Erythroblast (primary cell): ENCODE measurements around the gene MICU2.

ENCODE experiments used
- DNase-seq, 2 experiments: peaks; one replicate each; lab custom pipeline; 2025; lab: John Stamatoyannopoulos, UW
- GATA1 ChIP-seq: IDR thresholded peaks from 2 replicates; pipeline ENCODE4 v1.6.1; 2011; ENCODE audit warnings: low read depth, mild to moderate bottlenecking, control low read depth, low read length, moderate library complexity
- POLR2A ChIP-seq: IDR thresholded peaks from 2 replicates; pipeline ENCODE4 v1.6.1; 2011; ENCODE audit warnings: mild to moderate bottlenecking, low read length

MICU2 gene, protein sequence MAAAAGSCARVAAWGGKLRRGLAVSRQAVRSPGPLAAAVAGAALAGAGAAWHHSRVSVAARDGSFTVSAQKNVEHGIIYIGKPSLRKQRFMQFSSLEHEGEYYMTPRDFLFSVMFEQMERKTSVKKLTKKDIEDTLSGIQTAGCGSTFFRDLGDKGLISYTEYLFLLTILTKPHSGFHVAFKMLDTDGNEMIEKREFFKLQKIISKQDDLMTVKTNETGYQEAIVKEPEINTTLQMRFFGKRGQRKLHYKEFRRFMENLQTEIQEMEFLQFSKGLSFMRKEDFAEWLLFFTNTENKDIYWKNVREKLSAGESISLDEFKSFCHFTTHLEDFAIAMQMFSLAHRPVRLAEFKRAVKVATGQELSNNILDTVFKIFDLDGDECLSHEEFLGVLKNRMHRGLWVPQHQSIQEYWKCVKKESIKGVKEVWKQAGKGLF

DNA sequence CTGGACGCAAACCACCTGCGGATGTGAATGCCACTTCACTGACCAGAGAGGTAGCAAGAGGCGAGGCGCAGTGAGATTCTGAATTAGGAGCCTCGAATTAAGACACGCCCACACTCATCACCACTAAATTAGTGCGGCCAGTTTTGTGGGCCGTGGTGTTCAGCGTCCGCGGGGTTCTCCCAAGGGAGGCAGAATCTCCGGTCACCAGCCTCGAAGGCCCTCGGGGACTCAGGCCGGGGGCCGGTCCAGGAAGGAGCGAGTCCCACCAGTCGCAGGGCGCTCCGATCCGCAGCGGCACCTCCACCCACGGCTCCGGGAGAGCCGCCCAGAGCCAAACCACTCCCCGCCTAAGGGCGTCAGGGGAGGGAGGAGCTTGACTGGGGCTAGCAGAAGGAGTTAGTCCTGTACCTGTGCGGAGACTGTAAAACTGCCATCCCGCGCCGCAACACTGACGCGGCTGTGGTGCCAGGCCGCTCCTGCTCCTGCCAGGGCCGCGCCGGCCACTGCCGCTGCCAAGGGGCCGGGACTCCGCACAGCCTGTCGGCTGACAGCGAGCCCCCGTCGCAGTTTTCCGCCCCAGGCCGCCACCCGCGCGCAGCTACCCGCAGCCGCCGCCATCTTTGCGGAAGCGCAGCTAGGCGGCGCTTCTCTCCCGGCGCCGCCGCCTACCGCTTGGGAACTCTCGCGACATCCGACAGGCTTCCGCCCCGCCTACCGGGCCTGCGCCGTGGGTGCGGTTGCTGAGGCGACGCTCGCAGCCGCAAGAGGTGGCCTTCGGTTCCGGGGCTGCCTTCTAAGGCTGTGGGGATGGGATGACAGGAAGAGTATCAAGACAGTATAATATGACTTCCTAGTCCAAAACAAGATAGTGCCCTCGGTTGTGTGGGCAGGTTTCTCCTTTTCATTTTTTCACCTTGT lies at the start of gene MICU2:
Gene MICU2 (minus strand): TSS at position 640 of the 918 bp plus-strand sequence. CDS start 22 bp downstream, at position 618.
- TF ChIP-seq GATA1 (no peak), POLR2A (peak; percentile 99)
- DNase-seq, result peak; percentile 96 to 97

DNA sequence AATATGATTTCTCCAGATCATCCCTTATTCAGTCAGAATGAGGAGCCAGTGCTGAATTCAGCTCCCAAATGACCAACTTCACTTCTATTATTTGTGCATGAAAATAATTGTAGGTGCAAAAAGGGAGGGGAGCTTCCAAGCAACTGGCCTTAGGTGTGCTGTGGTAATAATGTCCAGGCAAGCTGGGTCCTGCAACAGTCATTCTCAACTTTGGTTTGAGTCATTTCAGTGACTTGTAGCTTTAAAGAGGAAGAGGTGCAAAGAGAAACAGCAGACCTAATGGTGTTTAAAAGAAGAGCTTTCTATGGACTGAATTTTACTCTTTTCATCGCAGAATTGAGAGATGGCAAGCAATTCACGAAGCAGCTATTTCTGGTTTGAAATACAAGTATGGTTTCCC lies 37.7 kb upstream of the MICU2 start:
- no peak for DNase-seq

DNA sequence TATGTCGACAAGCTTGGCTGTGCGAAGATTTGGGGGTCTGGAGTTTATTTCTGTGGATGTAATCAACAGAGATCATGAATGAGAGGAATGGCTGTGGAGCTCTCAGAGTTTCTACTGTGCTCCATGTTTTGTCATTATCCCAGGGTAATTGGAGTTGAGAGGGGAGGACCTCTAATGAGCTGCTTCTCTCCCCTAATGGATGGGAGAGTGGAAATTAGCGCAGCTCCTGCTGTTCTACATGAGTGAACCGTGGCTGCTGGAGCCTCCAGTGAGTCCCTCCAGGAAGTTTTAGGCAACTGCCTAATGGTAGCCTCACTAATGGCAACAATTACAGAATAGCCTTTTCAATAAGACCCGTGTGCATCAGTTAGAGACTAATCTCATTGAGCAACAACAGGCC lies 35.6 kb upstream of the MICU2 start:
- TF ChIP-seq POLR2A, result no peak
- TF ChIP-seq GATA1, result no peak
- DNase-seq, result no peak

More for the DNA sequence above, 37.7 kb upstream of the MICU2 start:
- TF ChIP-seq POLR2A, result no peak
- no peak for TF ChIP-seq GATA1

DNA sequence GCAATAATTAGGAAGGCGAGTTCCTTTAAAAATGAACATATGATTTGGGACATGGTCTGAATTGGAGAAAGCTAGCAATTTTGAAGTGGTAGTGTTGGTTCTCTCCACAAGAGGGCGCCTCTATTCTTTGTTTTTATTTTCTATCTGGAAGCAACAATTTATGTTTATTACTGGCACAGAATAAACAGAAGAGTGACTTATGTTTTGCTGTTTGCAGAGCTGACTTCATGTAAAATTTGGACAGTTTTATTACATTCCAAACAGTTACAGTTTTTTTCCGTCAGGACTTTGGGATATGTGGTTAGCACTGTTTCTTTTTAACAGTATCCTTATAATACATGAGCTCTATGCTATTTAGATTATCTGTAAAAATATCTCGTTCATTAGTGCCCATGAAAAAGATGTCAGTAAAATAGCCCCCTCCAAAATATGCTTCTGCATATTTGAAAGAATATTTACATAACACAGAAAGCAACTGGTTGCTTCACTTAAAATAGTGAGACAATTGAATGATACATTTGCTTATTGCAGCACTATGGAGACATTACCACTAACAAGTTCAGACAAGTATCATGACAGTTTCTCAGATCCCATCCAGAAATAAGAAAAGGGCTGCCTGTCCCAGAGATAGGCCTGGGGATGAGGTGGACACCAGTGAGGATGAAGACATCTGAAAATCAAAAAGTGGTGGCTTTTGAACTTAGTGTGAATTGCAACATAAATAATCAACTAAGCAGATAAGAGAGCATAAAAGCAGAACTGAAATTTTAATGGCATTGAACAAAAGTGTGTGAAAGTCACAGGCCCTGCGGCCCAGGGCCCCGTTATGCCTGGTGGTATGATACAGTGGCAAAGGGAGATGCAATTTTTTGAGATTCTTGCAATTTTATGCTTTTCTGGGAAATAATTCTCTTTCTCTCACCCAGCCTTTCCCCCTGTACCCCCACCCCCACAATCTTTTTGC lies 34.6 kb upstream of the MICU2 start:
- TF ChIP-seq POLR2A (no peak), GATA1 (no peak)
- peak; percentile 25 to 64 for DNase-seq

DNA sequence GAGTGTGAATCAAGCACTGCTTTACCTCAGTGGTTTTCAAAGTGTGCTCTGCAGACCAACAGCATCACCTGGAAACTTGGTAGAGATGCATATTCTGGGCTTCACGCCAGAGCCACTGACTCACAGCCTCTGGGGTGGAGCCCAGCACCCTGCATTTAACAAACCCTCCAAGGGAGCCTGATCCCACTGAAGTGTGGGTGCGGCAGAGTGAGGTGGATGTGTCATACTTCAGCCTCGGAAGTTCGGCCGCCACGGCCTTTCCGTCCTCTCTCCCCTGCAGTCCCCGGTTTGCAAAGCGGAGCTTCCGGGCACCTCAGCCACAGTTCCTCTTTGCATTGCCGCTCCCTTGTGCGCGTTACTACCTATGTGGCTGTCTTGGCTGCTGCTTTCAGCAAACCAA lies 33.3 kb upstream of the MICU2 start:
- TF ChIP-seq GATA1 (no peak), POLR2A (no peak)
- peak; percentile 11 to 50 for DNase-seq

DNA sequence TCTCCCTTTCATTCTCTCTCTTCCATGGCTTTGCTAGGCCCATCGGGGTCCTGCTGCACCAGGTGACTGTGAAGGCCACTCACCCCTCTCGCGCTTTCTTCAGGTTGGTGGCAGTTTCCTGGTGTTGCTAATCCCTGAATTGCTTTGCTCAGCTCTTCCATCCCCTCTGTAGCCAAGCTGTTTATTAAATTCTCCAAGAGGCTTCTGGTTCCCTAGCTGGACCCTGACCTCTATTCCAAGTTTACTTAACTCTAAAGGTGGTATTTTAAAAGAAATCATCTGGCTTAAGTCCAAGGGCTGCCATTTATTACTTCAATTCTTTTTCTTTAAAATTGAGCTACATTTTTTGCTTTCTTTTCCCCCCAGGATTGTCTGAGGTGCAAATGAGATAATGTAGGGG lies 32.7 kb upstream of the MICU2 start:
- no peak for TF ChIP-seq GATA1
- no peak for TF ChIP-seq POLR2A
- no peak for DNase-seq

DNA sequence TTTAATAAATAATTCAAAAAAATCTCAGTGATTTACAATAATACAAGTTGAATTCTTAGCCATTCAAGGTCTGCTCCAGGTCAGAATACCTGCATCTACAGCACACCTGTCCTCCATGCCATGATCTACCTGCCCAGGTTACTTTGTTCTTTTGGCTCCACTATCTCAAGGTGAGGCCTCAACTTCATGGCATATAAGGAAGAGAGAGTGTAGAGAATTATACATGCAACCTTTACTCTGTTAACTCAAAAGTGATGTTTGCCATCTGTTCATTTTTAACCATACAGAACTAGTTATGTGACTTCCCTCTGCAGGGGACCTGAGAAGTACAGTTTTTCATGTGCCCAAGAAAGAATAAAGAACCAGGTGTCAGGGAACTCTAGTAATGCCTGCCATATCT lies 28.2 kb upstream of the MICU2 start:
- DNase-seq, result no peak
- TF ChIP-seq GATA1 (no peak), POLR2A (no peak)

DNA sequence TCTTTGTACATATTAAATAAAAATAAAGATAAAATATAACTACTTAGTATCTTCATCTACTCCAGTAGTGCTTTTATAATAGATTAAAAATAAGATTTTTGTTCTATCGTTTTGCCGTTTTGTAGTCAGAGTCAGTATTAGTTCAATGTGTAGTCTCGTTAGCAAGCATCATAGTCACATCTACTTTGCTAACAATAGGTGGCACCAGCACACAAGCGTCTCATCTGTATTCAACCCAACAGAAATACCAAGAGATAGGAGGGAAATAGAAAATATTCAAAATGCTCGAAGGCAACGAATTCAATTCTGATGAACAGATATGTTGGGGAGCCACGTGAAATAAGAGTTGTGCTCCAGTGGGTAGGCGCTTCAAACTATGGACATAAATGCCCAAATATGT lies 21.4 kb upstream of the MICU2 start:
- no peak for TF ChIP-seq POLR2A
- TF ChIP-seq GATA1, result no peak
- peak; percentile 27 to 36 for DNase-seq

DNA sequence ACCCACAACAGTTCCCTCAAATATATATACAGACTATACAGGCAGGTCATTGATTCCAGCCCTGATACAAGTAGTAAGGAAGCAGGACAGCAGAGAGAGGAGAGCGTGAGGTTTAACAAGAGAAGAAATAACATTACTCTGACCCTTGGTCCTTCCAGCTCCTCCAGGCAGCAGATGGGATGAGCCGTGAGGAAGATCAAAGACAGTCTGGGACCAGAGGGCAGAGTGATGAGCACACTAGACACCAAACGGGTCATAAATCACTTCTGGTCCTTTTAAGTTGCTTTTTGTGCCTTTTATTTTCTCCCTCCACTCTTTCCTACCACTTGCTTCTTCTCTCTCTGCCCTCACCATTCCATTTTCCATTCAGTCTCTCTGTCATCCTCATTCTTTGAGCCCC lies 16.9 kb upstream of the MICU2 start:
- TF ChIP-seq POLR2A, result no peak
- no peak for DNase-seq

DNA sequence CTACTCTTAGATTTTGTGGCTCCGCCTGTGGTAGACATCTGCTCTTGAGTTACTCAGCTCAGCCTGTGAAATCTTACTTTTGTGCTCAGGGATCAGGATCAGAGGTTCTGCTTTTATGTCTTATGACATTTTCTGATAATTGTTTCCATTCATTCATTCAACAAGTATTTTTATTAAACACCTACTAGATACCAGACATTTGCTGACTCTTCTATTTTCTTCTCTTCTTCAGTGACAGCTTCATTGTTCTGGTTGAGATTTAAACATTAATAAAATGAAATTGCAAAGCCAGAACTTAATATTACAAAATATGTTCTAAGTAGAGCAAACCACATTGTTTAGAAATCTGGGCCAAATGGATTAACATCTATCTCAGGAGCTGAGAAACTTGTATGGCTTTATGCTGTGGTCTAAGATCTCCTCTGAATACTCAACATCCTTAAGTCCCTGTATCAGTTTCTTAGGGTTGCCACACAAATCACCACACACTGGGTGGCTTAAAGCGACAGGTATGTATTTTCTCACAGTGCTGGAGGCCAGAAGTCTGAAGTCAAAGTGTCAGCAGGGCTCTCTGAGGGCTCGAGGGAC lies 15.8 kb upstream of the MICU2 start:
- no peak for DNase-seq
- TF ChIP-seq GATA1, result no peak
- TF ChIP-seq POLR2A, result no peak

DNA sequence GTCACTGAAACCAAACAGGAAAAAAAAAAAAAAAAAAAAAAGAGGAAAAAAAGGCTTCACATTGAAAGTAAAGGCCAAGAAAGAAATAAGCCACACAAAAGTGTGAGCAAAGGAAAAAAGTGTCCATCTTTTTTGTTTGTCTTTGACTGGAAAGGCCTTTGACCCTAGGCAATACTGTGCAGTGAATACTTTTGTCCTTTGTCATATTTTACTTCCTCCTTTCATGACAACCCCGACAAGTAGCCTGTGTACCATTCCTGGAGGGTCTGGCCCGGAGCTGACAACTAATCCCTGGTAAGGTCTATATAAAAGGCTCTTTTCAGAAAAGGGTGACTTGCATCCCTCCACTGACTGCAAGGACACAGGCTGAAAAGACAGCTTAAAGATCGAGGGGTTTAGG lies 12.9 kb upstream of the MICU2 start:
- no peak for DNase-seq
- TF ChIP-seq POLR2A, result no peak
- TF ChIP-seq GATA1, result no peak

DNA sequence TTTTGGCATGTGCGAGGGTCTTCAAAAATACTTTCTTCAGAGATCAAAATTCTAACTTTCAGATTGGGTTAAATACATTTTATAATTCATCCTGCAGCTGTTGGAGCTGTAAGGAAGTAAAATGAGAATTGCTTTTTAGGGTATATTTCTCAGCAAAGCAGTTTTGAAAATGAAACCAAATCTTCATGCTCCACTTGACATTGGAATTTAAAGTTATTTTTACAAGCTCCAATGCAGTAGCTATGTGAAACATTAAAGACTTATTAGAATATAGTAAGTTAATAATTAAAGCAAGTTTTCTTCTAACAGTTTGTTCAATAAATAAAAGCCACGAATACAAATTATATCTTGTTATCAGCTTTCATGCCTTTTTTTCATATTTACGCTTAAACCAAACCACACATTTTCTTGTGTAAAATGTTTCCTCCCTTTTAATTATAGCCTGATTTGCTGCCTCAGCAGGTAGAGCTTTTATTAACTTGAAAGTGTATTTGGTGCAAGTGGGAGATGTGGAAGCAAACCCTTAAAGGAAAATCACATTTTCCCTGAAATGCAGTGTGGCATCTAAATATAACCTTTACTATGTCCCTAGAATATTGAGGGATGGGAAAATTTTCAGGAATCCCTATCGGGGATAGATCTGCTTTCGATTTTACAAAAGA lies 12.4 kb upstream of the MICU2 start:
- TF ChIP-seq GATA1 (no peak), POLR2A (no peak)
- DNase-seq, result no peak

DNA sequence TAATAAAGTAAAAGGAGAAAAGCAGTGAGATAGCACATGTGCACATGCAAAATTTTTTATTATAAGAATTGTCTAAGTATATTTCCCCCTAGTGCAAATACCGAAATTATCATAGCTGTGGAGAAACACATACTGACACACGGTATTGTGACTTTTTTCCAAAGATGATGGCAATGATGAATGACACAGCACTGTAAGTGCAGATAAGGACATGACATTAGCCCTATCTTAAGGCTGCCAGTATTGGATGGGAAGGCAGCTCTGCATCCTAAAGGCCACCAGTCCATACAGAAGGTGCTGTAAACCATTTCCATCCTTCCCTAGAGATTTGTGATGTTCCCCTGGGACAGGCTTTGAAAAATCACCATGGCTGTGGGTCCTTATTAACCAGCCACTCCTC lies 11.5 kb upstream of the MICU2 start:
- TF ChIP-seq GATA1 (no peak), POLR2A (no peak)

More for the DNA sequence above, 11.5 kb upstream of the MICU2 start:
- peak; percentile 79 to 87 for DNase-seq
